HepG2 (cell line): ENCODE data around the gene PRSS50. TPM values are rescaled to one million over a fixed set of nuclear protein-coding genes. Genes with fewer than 3 reads are reported as not detected.

Source experiments
- ATAC-seq: fragments of 200-7000 bp; cut with Tn5 transposase; 3 replicates; pipeline ENCODE4 v1.9.1; 2020; ENCODE audit warnings: mild to moderate bottlenecking, moderate library complexity
- BruUV-seq: library from RNA; stranded (reverse); fragments of 400-500 nt; replicated peaks from 2 replicates; lab custom pipeline; 2021; lab: Mats Ljungman, UMichigan
- CTCF ChIA-PET: fragments of 300-600 bp; formaldehyde crosslinking; extraction: SDS; loops from one replicate; lab custom pipeline; 2021; ENCODE audit warnings: low total read pairs, inconsistent platforms, low intra/inter-chr PET ratio; lab: Yijun Ruan, JAX
- POLR2A ChIA-PET: fragments of 350-600 bp; sonication (Branson Sonifier 250); formaldehyde crosslinking; loops from one replicate; lab custom pipeline; 2020; ENCODE audit warnings: antibody characterized with exemption, inconsistent platforms; lab: Yijun Ruan, JAX
- DNase-seq: peaks from one replicate; pipeline ENCODE4 v3.0.0-alpha.2; 2015; ENCODE audit warnings: low spot score
- FAIRE-seq: peaks from 3 replicates; lab custom pipeline; 2011; peaks lifted over from hg19 to GRCh38; lab: Jason Lieb, UNC
- H2AFZ ChIP-seq: one replicate; pipeline ENCODE4 v1.6.1; 2011; ENCODE audit warnings: low read length, inconsistent platforms
- H3K27ac ChIP-seq: fragments of 300-600 bp; 3 replicates; pipeline ENCODE4 v1.8.0; 2011; ENCODE audit warnings: mixed run types, mild to moderate bottlenecking, mixed read lengths, low read length, inconsistent platforms; ENCODE audit not compliant: insufficient read depth; ENCODE audit errors: extremely low read length
- H3K27me3 ChIP-seq, 2 experiments: fragments of 200-600 bp in 1 of 2; 2 replicates in 1 of 2; 3 replicates in 1 of 2; pipeline versions ENCODE4 v1.6.0 to v1.8.0; 2011; ENCODE audit warnings: low read length in 2 of 2, mild to moderate bottlenecking in 2 of 2, moderate library complexity in 2 of 2, inconsistent platforms in 1 of 2; ENCODE audit not compliant: insufficient read depth in 2 of 2, control insufficient read depth in 1 of 2
- H3K36me3 ChIP-seq, 2 experiments: fragments of 200-600 bp in 1 of 2; replicated peaks in 1 of 2; 2 replicates in 1 of 2; 3 replicates in 1 of 2; pipeline versions ENCODE4 v1.5.1 to v1.8.0; 2011; ENCODE audit warnings: low read length in 2 of 2, inconsistent platforms in 1 of 2; ENCODE audit not compliant: insufficient read depth in 2 of 2, control insufficient read depth in 1 of 2
- H3K4me1 ChIP-seq: 2 replicates; pipeline ENCODE4 v1.5.1; 2012; ENCODE audit warnings: low read length, inconsistent platforms; ENCODE audit not compliant: insufficient read depth
- H3K4me2 ChIP-seq: 2 replicates; pipeline ENCODE4 v1.6.0; 2011; ENCODE audit warnings: low read depth, low read length, inconsistent platforms
- H3K4me3 ChIP-seq, 3 experiments: fragments of 200-600 bp in 1 of 3; sonication (generic), shearing (Covaris generic) in 1 of 3; replicated peaks in 1 of 3; 2 replicates each; pipeline ENCODE4 v1.5.1; 2011 to 2016; ENCODE audit warnings: low read length in 3 of 3, inconsistent platforms in 2 of 3, low read depth in 2 of 3, mild to moderate bottlenecking in 2 of 3, control low read depth in 1 of 3, mixed read lengths in 1 of 3; ENCODE audit not compliant: insufficient read depth in 1 of 3
- H3K79me2 ChIP-seq: one replicate; pipeline ENCODE4 v1.6.1; 2011; ENCODE audit warnings: low read length, inconsistent platforms; ENCODE audit not compliant: insufficient read depth
- H3K9ac ChIP-seq: 2 replicates; pipeline ENCODE4 v1.6.0; 2011; ENCODE audit warnings: mild to moderate bottlenecking, low read depth, low read length, inconsistent platforms; ENCODE audit not compliant: insufficient read depth
- H3K9me3 ChIP-seq: 2 replicates; pipeline ENCODE4 v1.5.1; 2012; ENCODE audit warnings: mild to moderate bottlenecking, low read length
- H4K20me1 ChIP-seq: 2 replicates; pipeline ENCODE4 v1.6.0; 2011; ENCODE audit warnings: inconsistent platforms, mild to moderate bottlenecking, low read length, moderate library complexity; ENCODE audit not compliant: insufficient read depth
- ATRX ChIP-seq: sonication (generic); formaldehyde crosslinking; IDR thresholded peaks from 2 replicates; pipeline ENCODE4 v1.4.0; 2020; ENCODE audit warnings: missing genetic modification reagents, borderline replicate concordance
- POGZ ChIP-seq: sonication (generic); formaldehyde crosslinking; IDR thresholded peaks from 2 replicates; pipeline ENCODE4 v1.4.0; 2020; ENCODE audit warnings: mild to moderate bottlenecking, missing genetic modification reagents
- RXRA ChIP-seq: sonication (generic); formaldehyde crosslinking; IDR thresholded peaks from 2 replicates; pipeline ENCODE4 v1.5.1; 2020; ENCODE audit warnings: missing genetic modification reagents
- ZNF275 ChIP-seq: sonication (generic); formaldehyde crosslinking; IDR thresholded peaks from 2 replicates; pipeline ENCODE4 v1.8.0; 2022; ENCODE audit warnings: missing genetic modification reagents, mild to moderate bottlenecking, inconsistent platforms, borderline replicate concordance
- WGBS: methylation state at CpG from one replicate; pipeline ENCODE4 v1.1.6; 2017; ENCODE audit warnings: low lambda C conversion rate; 5-methylcytosine and 5-hydroxymethylcytosine counted together
- in situ Hi-C: cut with HindIII; loops from 2 replicates; pipeline ENCODE4 v1.10.0; 2017; ENCODE audit warnings: low pct_unique_long_range_greater_than_20kb; ENCODE audit not compliant: extremely low pct_ligation_motif_present
- intact Hi-C: fragments of 100-400 bp; cut with micrococcal nuclease; formaldehyde crosslinking; loops from one replicate; pipeline ENCODE4 v1.10.0; 2022; ENCODE audit not compliant: unreplicated experiment
- polyA plus RNA-seq, 8 experiments: library from polyadenylated mRNA; depleted of rRNA in 3 of 8; stranded (reverse) in 7 of 8; unstranded in 1 of 8; fragments of >200 nt; fragmentation: Illumina TruSeq in 4 of 8; extraction: Trizol in 4 of 8; gene quantifications; 2 replicates each; pipeline versions ENCODE4 v1.2.1 to v1.2.3, GENCODE V29; 2011 to 2016; ENCODE audit warnings: low read depth in 4 of 8, missing spikeins in 1 of 8, mixed read lengths in 1 of 8; ENCODE audit not compliant: insufficient read depth in 1 of 8
- total RNA-seq, 5 experiments: library from RNA; depleted of rRNA; stranded (reverse); fragments of >200 nt; fragmentation: Illumina TruSeq; extraction: Trizol; gene quantifications; 2 replicates each; pipeline ENCODE4 v1.2.3, GENCODE V29; 2016; ENCODE audit warnings: low read depth in 1 of 5
- TF ChIP-seq, protein P1 (sequence below): sonication (generic); formaldehyde crosslinking; IDR thresholded peaks from 2 replicates; pipeline ENCODE4 v1.4.0; 2020; ENCODE audit warnings: missing genetic modification reagents, mild to moderate bottlenecking, borderline replicate concordance

PRSS50 gene
- total and polyA plus RNA-seq, 2 of the 13 experiments (the other 11 are each of a cell fraction or from before 2014, with no cell fraction given): not detected

GRCh38 chr3:46677411-46677726 lies 40.3 kb downstream of the PRSS50 start:
- TF ChIP-seq POGZ (no peak), ZNF275 (no peak), RXRA (CRISPR knock-in tag) (no peak), ATRX (CRISPR knock-in tag) (no peak)
- TF ChIP-seq, protein P1, sequence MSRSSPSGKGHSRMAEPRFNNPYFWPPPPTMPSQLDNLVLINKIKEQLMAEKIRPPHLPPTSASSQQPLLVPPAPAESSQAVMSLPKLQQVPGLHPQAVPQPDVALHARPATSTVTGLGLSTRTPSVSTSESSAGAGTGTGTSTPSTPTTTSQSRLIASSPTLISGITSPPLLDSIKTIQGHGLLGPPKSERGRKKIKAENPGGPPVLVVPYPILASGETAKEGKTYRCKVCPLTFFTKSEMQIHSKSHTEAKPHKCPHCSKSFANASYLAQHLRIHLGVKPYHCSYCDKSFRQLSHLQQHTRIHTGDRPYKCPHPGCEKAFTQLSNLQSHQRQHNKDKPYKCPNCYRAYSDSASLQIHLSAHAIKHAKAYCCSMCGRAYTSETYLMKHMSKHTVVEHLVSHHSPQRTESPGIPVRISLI (CRISPR knock-in tag): no peak
- no peak for DNase-seq
- no peaks in the 10 kb centered on the region for H3K9me3 ChIP-seq
- no peak overlapping the region for H3K9ac ChIP-seq
- H3K27ac ChIP-seq: no peak overlapping the region
- BruUV-seq: no TSS peak
- no peak for ATAC-seq
- no peaks in the 10 kb centered on the region for H3K79me2 ChIP-seq
- H2AFZ ChIP-seq: no peak overlapping the region
- H3K36me3 ChIP-seq: no peaks in the 10 kb centered on the region
- POLR2A ChIA-PET: no interaction called here
- H3K4me3 ChIP-seq: no peak overlapping the region
- 65% methylated on average over 2 of the region's 6 CpGs for WGBS
- CTCF ChIA-PET: no interaction called here
- intact Hi-C loops: no loop called here
- peaks cover 0 to 49% of the 10 kb centered on the region in 2 experiments; a peak in 4 of 5 replicates for H3K27me3 ChIP-seq
- no peak overlapping the region for H3K4me2 ChIP-seq
- FAIRE-seq: no peak
- in situ Hi-C loops: no loop called here
- no peaks in the 10 kb centered on the region for H4K20me1 ChIP-seq
- no peaks in the 10 kb centered on the region for H3K4me1 ChIP-seq
